ENCODE measurements around the gene LASP1. TPM values are rescaled to one million over a fixed set of nuclear protein-coding genes. Genes with fewer than 3 reads are reported as not detected.

Gene LASP1
- total and polyA plus RNA-seq, 4 donors = 65.5 to 140 (median 82.0) TPM

- Histone ChIP-seq H3K36me3 (ENCODE audit: control insufficient read depth in 4 of 4, insufficient read depth in 4 of 4, low read length in 4 of 4) (peaks cover 35 to 41% (median 39%) of the 10 kb centered on the region in 4 donors), H3K9me3 (ENCODE audit: control insufficient read depth in 4 of 4, insufficient read depth in 3 of 4, low read length in 3 of 4) (no peaks in the 10 kb centered on the region), H3K9ac (ENCODE audit: insufficient read depth in 1 of 2, low read length in 2 of 2) (peak overlapping the region in 1 of 2 donors; percentile 100), H3K4me1 (ENCODE audit: control insufficient read depth in 5 of 5, insufficient read depth in 5 of 5, low read length in 5 of 5) (peaks cover 3 to 18% (median 14%) of the 10 kb centered on the region in 5 donors), H3K27me3 (ENCODE audit: control insufficient read depth in 3 of 3, insufficient read depth in 3 of 3, low read length in 2 of 3) (no peaks in the 10 kb centered on the region), H3K4me3 (no peak overlapping the region), H3K27ac (ENCODE audit: low read depth in 1 of 2, low read length in 1 of 2) (no peak overlapping the region)
- no peak for TF ChIP-seq CTCF (IDR thresholded peaks at IDR 0.05; ENCODE audit: control extremely low read depth, extremely low read depth)
- WGBS, 2 donors = 78 to 88% methylated on average over 7 of the region's 7 CpGs
- ATAC-seq (ENCODE audit: insufficient read depth, low FRiP score) (no peak), DNase-seq (no peak)
These were observed 19.5 kb upstream of the LASP1 start for GRCh38 chr17:38850374-38850773.

- Histone ChIP-seq H3K36me3 (ENCODE audit: control insufficient read depth in 4 of 4, insufficient read depth in 4 of 4, low read length in 4 of 4) (peaks cover 35 to 41% (median 39%) of the 10 kb centered on the region in 4 donors), H3K4me3 (peak overlapping the region; percentile 31), H3K9ac (ENCODE audit: insufficient read depth in 1 of 2, low read length in 2 of 2) (peak overlapping the region; percentile 47 to 100), H3K27ac (ENCODE audit: low read depth in 1 of 2, low read length in 1 of 2) (peak overlapping the region in 1 of 2 donors; percentile 31), H3K27me3 (ENCODE audit: control insufficient read depth in 3 of 3, insufficient read depth in 3 of 3, low read length in 2 of 3) (no peaks in the 10 kb centered on the region), H3K4me1 (ENCODE audit: control insufficient read depth in 5 of 5, insufficient read depth in 5 of 5, low read length in 5 of 5) (peaks cover 3 to 18% (median 14%) of the 10 kb centered on the region in 5 donors), H3K9me3 (ENCODE audit: control insufficient read depth in 4 of 4, insufficient read depth in 3 of 4, low read length in 3 of 4) (no peaks in the 10 kb centered on the region)
- DNase-seq = no peak
- no peak for ATAC-seq (ENCODE audit: insufficient read depth, low FRiP score)
- no peak for TF ChIP-seq CTCF (IDR thresholded peaks at IDR 0.05; ENCODE audit: control extremely low read depth, extremely low read depth)
- WGBS, 2 donors = 34 to 51% methylated on average over 2 of the region's 2 CpGs
These were observed 18.4 kb upstream of the LASP1 start for GRCh38 chr17:38851434-38851833.

GRCh38 chr17:38852771-38853291, 17.0 kb upstream of the LASP1 start:
- Histone ChIP-seq H3K4me1 (ENCODE audit: control insufficient read depth in 5 of 5, insufficient read depth in 5 of 5, low read length in 5 of 5) (peaks cover 3 to 18% (median 14%) of the 10 kb centered on the region in 5 donors), H3K27me3 (ENCODE audit: control insufficient read depth in 3 of 3, insufficient read depth in 3 of 3, low read length in 2 of 3) (no peaks in the 10 kb centered on the region), H3K36me3 (ENCODE audit: control insufficient read depth in 4 of 4, insufficient read depth in 4 of 4, low read length in 4 of 4) (peaks cover 26 to 39% (median 39%) of the 10 kb centered on the region in 4 donors), H3K4me3 (peak overlapping the region; percentile 70), H3K27ac (ENCODE audit: low read depth in 1 of 2, low read length in 1 of 2) (peak overlapping the region; percentile 55 to 96), H3K9me3 (ENCODE audit: control insufficient read depth in 4 of 4, insufficient read depth in 3 of 4, low read length in 3 of 4) (no peaks in the 10 kb centered on the region), H3K9ac (ENCODE audit: insufficient read depth in 1 of 2, low read length in 2 of 2) (peak overlapping the region; percentile 99 to 100)
- DNase-seq (peak in 2 of 3 donors; percentile 22 to 36), ATAC-seq (ENCODE audit: insufficient read depth, low FRiP score) (no peak)
- TF ChIP-seq CTCF (IDR thresholded peaks at IDR 0.05; ENCODE audit: control extremely low read depth, extremely low read depth) = no peak
- 0 to 1% methylated on average over 19 of the region's 19 CpGs for WGBS, 2 donors

Measured in lung (tissue), 12 donors.